ENCODE measurements around the gene MRRF.

DNA sequence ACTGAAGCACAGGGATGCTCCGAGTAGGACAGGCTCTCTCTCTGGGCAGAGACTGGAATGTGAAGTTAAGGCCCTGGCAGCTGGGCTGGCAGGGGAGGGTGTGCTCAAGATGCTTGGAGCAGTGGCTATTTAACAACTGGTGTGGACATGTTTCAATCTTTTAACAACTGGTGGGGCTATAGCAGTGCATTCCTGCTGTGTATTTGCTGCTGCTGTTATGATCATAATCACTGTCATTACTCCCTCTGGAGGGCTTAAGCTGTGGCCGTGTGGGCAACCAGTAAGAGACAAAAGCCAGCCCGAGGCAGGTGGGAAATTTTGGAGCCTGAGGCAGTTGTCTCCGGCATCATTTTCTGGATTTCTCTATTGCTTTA lies 72.9 kb downstream of the MRRF start:
- TF ChIP-seq POLR2A (IDR thresholded peaks at IDR 0.05; ENCODE audit: low read depth), result no peak
- TF ChIP-seq, protein P1, sequence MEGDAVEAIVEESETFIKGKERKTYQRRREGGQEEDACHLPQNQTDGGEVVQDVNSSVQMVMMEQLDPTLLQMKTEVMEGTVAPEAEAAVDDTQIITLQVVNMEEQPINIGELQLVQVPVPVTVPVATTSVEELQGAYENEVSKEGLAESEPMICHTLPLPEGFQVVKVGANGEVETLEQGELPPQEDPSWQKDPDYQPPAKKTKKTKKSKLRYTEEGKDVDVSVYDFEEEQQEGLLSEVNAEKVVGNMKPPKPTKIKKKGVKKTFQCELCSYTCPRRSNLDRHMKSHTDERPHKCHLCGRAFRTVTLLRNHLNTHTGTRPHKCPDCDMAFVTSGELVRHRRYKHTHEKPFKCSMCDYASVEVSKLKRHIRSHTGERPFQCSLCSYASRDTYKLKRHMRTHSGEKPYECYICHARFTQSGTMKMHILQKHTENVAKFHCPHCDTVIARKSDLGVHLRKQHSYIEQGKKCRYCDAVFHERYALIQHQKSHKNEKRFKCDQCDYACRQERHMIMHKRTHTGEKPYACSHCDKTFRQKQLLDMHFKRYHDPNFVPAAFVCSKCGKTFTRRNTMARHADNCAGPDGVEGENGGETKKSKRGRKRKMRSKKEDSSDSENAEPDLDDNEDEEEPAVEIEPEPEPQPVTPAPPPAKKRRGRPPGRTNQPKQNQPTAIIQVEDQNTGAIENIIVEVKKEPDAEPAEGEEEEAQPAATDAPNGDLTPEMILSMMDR (IDR thresholded peaks at IDR 0.05), result no peak
